H1 (cell line): ENCODE data around the gene BRAP. TPM values are rescaled to one million over a fixed set of nuclear protein-coding genes. Genes with fewer than 3 reads are reported as not detected.

Experiments
- ASH2L ChIP-seq: fragments of 200-600, 300-600 bp; sonication (generic); IDR thresholded peaks from one replicate; pipeline ENCODE4 v1.7.1; 2017; ENCODE audit warnings: low read length
- ATF2 ChIP-seq: IDR thresholded peaks from 2 replicates; pipeline ENCODE4 v1.6.1; 2012; ENCODE audit warnings: low read length, inconsistent platforms
- CHD2 ChIP-seq: IDR thresholded peaks from 2 replicates; pipeline ENCODE4 v1.6.1; 2012; ENCODE audit warnings: low read length, improper control_type of control experiment
- FOSL1 ChIP-seq: IDR thresholded peaks from 2 replicates; pipeline ENCODE4 v1.6.1; 2011; ENCODE audit warnings: mild to moderate bottlenecking, low read depth, low read length, moderate library complexity; ENCODE audit not compliant: insufficient read depth
- HDAC2 ChIP-seq, 2 experiments: fragments of 300-600 bp in 1 of 2; sonication (generic) in 1 of 2; IDR thresholded peaks; 2 replicates each; pipeline ENCODE4 v1.6.1; 2011 to 2012; ENCODE audit warnings: low read depth in 2 of 2, low read length in 2 of 2, mild to moderate bottlenecking in 2 of 2, moderate library complexity in 2 of 2, borderline replicate concordance in 1 of 2, inconsistent platforms in 1 of 2
- HDAC6 ChIP-seq: IDR thresholded peaks from one replicate; pipeline ENCODE4 v1.7.1; 2012; ENCODE audit warnings: low read depth, mild to moderate bottlenecking, inconsistent platforms, low read length, moderate library complexity
- JUND ChIP-seq: IDR thresholded peaks from 2 replicates; pipeline ENCODE4 v1.6.1; 2011; ENCODE audit warnings: mild to moderate bottlenecking, improper control_type of control experiment, low read length
- KDM4A ChIP-seq: IDR thresholded peaks from one replicate; pipeline ENCODE4 v1.7.1; 2012; ENCODE audit warnings: low read depth, mild to moderate bottlenecking, moderate library complexity, low read length, inconsistent platforms; ENCODE audit not compliant: severe bottlenecking
- KDM5A ChIP-seq: fragments of 200-600 bp; IDR thresholded peaks from 2 replicates; pipeline ENCODE4 v1.7.1; 2012; ENCODE audit warnings: mild to moderate bottlenecking, low read length, inconsistent platforms, mixed read lengths
- MAFK ChIP-seq: IDR thresholded peaks from 2 replicates; pipeline ENCODE4 v1.6.1; 2012; ENCODE audit warnings: low read depth, mild to moderate bottlenecking, improper control_type of control experiment, low read length
- POLR2A ChIP-seq, 2 experiments: IDR thresholded peaks; 1 replicate in 1 of 2; 2 replicates in 1 of 2; pipeline ENCODE4 v1.6.1; 2011; ENCODE audit warnings: low read depth in 2 of 2, low read length in 2 of 2, mild to moderate bottlenecking in 2 of 2; ENCODE audit errors: control extremely low read depth in 1 of 2
- POU5F1 ChIP-seq: IDR thresholded peaks from 2 replicates; pipeline ENCODE4 v1.6.1; 2011; ENCODE audit warnings: low read depth, mild to moderate bottlenecking, low read length, moderate library complexity
- SIN3A ChIP-seq, 2 experiments: IDR thresholded peaks in 1 of 2; conservative IDR thresholded peaks in 1 of 2; 2 replicates each; pipeline ENCODE4 v1.6.1; 2011 to 2012; ENCODE audit warnings: low read length in 2 of 2, improper control_type of control experiment in 1 of 2, low read depth in 1 of 2, mild to moderate bottlenecking in 1 of 2
- SP4 ChIP-seq: IDR thresholded peaks from 2 replicates; pipeline ENCODE4 v1.6.1; 2012; ENCODE audit warnings: low read length, inconsistent platforms
- SRF ChIP-seq: IDR thresholded peaks from 2 replicates; pipeline ENCODE4 v1.6.1; 2011; ENCODE audit warnings: mild to moderate bottlenecking, low read depth, low read length, moderate library complexity
- SUZ12 ChIP-seq: fragments of 200-600 bp; sonication (generic); IDR thresholded peaks from 2 replicates; pipeline ENCODE4 v1.6.1; 2012; ENCODE audit warnings: mild to moderate bottlenecking, inconsistent platforms, low read length, moderate library complexity, mixed read lengths
- TEAD4 ChIP-seq: IDR thresholded peaks from 2 replicates; pipeline ENCODE4 v1.6.1; 2012; ENCODE audit warnings: low read depth, low read length, inconsistent platforms, mixed read lengths
- YY1 ChIP-seq: IDR thresholded peaks from 2 replicates; pipeline ENCODE4 v1.6.1; 2011; ENCODE audit warnings: low read depth, mild to moderate bottlenecking, low read length
- polyA plus RNA-seq, 7 experiments: library from polyadenylated mRNA; depleted of rRNA in 3 of 7; stranded (reverse) in 5 of 7; unstranded in 2 of 7; fragments of >200 nt in 5 of 7; fragments of 200-250 nt in 2 of 7; gene quantifications; 1 replicate in 5 of 7; 2 replicates in 1 of 7; 4 replicates in 1 of 7; pipeline versions ENCODE4 v1.2.1 to v1.2.3, GENCODE V29; 2011 to 2013; ENCODE audit warnings: missing spikeins in 2 of 7, mixed read lengths in 2 of 7
- total RNA-seq: library from RNA; stranded (reverse); fragmentation: NEBNext Ultra II Directional; extraction: Animal tissue kit (Norgen Biotek cat#: 25700); gene quantifications from 2 replicates; pipeline ENCODE4 v1.2.1, GENCODE V29; 2021
- TF ChIP-seq, protein P1 (sequence below): IDR thresholded peaks from 2 replicates; pipeline ENCODE4 v1.6.1; 2012; ENCODE audit warnings: inconsistent platforms
- TF ChIP-seq, protein P2 (sequence below): IDR thresholded peaks from 2 replicates; pipeline ENCODE4 v1.6.1; 2011; ENCODE audit warnings: low read depth, mild to moderate bottlenecking, low read length; ENCODE audit not compliant: insufficient read depth
- TF ChIP-seq, protein P3 (sequence below): IDR thresholded peaks from 2 replicates; pipeline ENCODE4 v1.6.1; 2012; ENCODE audit warnings: inconsistent platforms

BRAP gene
- total and polyA plus RNA-seq, 2 of the 8 experiments (the other 6 are each of a cell fraction or from before 2014, with no cell fraction given) = 12.8 to 22.2 TPM

- no peak for TF ChIP-seq SP4
- 0 out of 2 replicates have a peak, but pooled peaks have one; percentile 35 for TF ChIP-seq ATF2
- 0 out of 4 replicates have a peak, but pooled peaks of 1 of the 2 experiments have one; percentile 61 for TF ChIP-seq SIN3A (conservative IDR thresholded peaks at IDR 0.05 in 1 of 2, IDR thresholded peaks at IDR 0.05 in 1 of 2; ENCODE audit: low read depth in 1 of 2, low read length in 2 of 2)
- TF ChIP-seq POLR2A (IDR thresholded peaks at IDR 0.05; ENCODE audit: control extremely low read depth in 1 of 2, low read depth in 2 of 2, low read length in 2 of 2) = peak; percentile 95 to 98
- TF ChIP-seq SRF = no peak
- peak; percentile 85 for TF ChIP-seq ASH2L
- TF ChIP-seq SUZ12 = no peak
- TF ChIP-seq CHD2 = 0 out of 2 replicates have a peak, but pooled peaks have one; percentile 10
- 0 out of 2 replicates have a peak, but pooled peaks have one; percentile 29 for TF ChIP-seq JUND
- no peak for TF ChIP-seq FOSL1
- TF ChIP-seq TEAD4 = no peak
- no peak for TF ChIP-seq MAFK
- TF ChIP-seq, protein P1, sequence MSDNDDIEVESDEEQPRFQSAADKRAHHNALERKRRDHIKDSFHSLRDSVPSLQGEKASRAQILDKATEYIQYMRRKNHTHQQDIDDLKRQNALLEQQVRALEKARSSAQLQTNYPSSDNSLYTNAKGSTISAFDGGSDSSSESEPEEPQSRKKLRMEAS = peak; percentile 49
- no peak for TF ChIP-seq YY1
- peak in 1 of 2 experiments; percentile 90; a peak in 2 of 4 replicates for TF ChIP-seq HDAC2 (IDR thresholded peaks at IDR 0.05; ENCODE audit: borderline replicate concordance in 1 of 2, low read depth in 2 of 2, low read length in 2 of 2)
- no peak for TF ChIP-seq POU5F1
- peak; percentile 49; the same call in 1 of the 2 replicates for TF ChIP-seq KDM5A
- TF ChIP-seq, protein P2, sequence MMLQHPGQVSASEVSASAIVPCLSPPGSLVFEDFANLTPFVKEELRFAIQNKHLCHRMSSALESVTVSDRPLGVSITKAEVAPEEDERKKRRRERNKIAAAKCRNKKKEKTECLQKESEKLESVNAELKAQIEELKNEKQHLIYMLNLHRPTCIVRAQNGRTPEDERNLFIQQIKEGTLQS = no peak
- TF ChIP-seq, protein P3, sequence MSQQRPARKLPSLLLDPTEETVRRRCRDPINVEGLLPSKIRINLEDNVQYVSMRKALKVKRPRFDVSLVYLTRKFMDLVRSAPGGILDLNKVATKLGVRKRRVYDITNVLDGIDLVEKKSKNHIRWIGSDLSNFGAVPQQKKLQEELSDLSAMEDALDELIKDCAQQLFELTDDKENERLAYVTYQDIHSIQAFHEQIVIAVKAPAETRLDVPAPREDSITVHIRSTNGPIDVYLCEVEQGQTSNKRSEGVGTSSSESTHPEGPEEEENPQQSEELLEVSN = peak; percentile 47; the same call in 1 of the 2 replicates
- no peak for TF ChIP-seq HDAC6
- TF ChIP-seq KDM4A = peak; percentile 83
Measured at GRCh38 chr12:111685811-111686573, at the start of gene BRAP, which contains the start of gene ACAD10 (continued).
